GM23248 (cell line): ENCODE data around the gene ANKRD6.

ENCODE experiments used
- EZH2 ChIP-seq: fragments of 200-600 bp; sonication (generic); IDR thresholded peaks from 2 replicates; pipeline ENCODE4 v1.6.1; 2018; ENCODE audit warnings: antibody characterized with exemption, mild to moderate bottlenecking; ENCODE audit not compliant: insufficient read depth, poor library complexity, severe bottlenecking
- EZH2phosphoT487 ChIP-seq: fragments of 200-600 bp; sonication (generic); IDR thresholded peaks from 2 replicates; pipeline ENCODE4 v1.6.1; 2018; ENCODE audit warnings: antibody characterized with exemption, moderate library complexity, mild to moderate bottlenecking, low read depth; ENCODE audit not compliant: insufficient read depth

DNA sequence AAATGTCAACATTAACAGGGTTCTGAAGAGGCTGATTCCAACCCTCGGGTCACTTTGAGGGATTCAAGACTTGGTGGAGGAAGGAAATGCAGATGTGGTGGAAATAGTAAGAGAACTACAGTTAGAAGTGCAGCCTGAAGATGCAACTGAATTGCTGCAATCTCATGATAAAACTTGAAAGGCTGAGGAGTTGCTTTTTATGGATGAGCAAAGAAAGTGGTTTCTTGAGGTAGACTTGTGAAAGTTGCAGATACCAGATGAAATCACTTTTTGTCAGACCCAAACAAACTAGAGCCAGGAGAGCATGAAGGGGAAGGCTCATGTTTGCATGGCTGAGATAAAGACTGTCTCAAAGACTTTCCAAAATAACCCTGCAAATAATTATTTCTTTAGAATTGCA, 16.2 kb downstream of the ANKRD6 start:
- TF ChIP-seq EZH2 (no peak), EZH2phosphoT487 (no peak)
